Fibroblast of villous mesenchyme (primary cell): ENCODE measurements around the gene PSMC5. TPM values are rescaled to one million over a fixed set of nuclear protein-coding genes. Genes with fewer than 3 reads are reported as not detected.
A peak's percentile ranks its signal among the peaks of the same experiment; 100 is the strongest.
"Not testable (repeated sequence)": the region's sequence is repeated elsewhere in the genome, so short reads cannot be mapped to it uniquely, and the experiment has no call there.

ENCODE experiments used
- DNase-seq: peaks from one replicate; pipeline ENCODE4 v3.0.0-alpha.2; 2010; ENCODE audit warnings: low read depth
- H3K4me3 ChIP-seq: 2 replicates; pipeline ENCODE4 v1.5.1; 2011; ENCODE audit warnings: low read depth, mild to moderate bottlenecking, low read length
- total RNA-seq: library from RNA; depleted of rRNA; stranded (reverse); fragments of >200 nt; gene quantifications from 2 replicates; pipeline ENCODE4 v1.2.3, GENCODE V29; 2012
- TF ChIP-seq, protein P1 (sequence below): IDR thresholded peaks from 2 replicates; pipeline ENCODE4 v1.5.1; 2012; ENCODE audit warnings: low read depth, mild to moderate bottlenecking, low read length; ENCODE audit not compliant: insufficient read depth

The PSMC5 gene
- total RNA-seq, 1 donor = 42.7 TPM

GRCh38 chr17:63850401-63850800 is 23.2 kb downstream of the PSMC5 start:
- H3K4me3 ChIP-seq = no peak overlapping the region
- DNase-seq = no peak
- TF ChIP-seq, protein P1, sequence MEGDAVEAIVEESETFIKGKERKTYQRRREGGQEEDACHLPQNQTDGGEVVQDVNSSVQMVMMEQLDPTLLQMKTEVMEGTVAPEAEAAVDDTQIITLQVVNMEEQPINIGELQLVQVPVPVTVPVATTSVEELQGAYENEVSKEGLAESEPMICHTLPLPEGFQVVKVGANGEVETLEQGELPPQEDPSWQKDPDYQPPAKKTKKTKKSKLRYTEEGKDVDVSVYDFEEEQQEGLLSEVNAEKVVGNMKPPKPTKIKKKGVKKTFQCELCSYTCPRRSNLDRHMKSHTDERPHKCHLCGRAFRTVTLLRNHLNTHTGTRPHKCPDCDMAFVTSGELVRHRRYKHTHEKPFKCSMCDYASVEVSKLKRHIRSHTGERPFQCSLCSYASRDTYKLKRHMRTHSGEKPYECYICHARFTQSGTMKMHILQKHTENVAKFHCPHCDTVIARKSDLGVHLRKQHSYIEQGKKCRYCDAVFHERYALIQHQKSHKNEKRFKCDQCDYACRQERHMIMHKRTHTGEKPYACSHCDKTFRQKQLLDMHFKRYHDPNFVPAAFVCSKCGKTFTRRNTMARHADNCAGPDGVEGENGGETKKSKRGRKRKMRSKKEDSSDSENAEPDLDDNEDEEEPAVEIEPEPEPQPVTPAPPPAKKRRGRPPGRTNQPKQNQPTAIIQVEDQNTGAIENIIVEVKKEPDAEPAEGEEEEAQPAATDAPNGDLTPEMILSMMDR = no peak

- TF ChIP-seq, protein P1 = no peak
- H3K4me3 ChIP-seq = no peak overlapping the region
- DNase-seq = no peak
Observed at GRCh38 chr17:63853260-63853659, 26.0 kb downstream of the PSMC5 start.

GRCh38 chr17:63854709-63855108 is 27.5 kb downstream of the PSMC5 start:
- no peak for DNase-seq
- TF ChIP-seq, protein P1 = no peak
- no peak overlapping the region for H3K4me3 ChIP-seq

DNA sequence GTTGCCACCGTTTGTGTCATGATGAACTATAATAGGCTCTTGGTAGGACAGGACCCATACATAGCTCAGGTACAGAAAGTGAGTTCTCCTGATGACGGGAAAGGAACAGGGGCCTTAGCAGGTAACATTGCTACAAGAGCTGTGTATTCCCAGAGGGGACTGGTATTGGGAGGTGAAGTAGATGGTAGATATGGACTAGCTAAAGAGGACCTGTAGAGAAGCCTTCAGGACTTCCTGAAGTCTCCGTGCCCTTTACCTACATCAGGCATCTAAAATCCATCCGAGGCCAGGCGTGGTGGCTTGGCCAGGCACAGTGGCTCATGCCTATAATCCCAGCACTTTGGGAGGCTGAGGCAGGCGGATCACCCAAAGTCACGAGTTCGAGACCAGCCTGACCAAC is 28.0 kb downstream of the PSMC5 start:
- TF ChIP-seq, protein P1 = no peak
- H3K4me3 ChIP-seq = no peak overlapping the region

GRCh38 chr17:63856425-63856824 is 29.2 kb downstream of the PSMC5 start:
- not testable (repeated sequence) for H3K4me3 ChIP-seq, DNase-seq

More for the DNA sequence above, 28.0 kb downstream of the PSMC5 start:
- no peak for DNase-seq

GRCh38 chr17:63859257-63859656 is 32.0 kb downstream of the PSMC5 start:
- TF ChIP-seq, protein P1 = no peak
- H3K4me3 ChIP-seq = no peak overlapping the region
- no peak for DNase-seq

DNA sequence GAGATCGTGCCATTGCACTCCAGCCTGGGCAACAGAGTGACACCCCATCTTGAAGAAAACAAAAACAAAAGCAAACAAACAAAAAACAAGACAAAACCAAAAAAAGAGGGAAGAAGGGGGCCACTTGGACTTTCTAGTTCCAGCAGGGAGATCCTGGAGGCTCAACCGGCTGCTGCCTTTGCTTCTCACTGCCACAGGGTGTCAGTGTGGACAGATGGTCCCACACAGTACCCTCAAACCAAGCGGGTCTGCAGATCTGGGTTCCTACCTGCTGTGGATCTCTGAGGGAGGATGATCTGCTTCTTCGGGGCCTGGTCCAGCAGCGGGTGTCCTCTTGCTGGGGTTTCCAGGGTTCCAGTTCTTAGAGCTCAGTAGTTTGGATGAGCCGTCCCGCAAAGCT is 39.4 kb downstream of the PSMC5 start:
- TF ChIP-seq, protein P1 = peak; percentile 18
- DNase-seq = not testable (repeated sequence)

More for the DNA sequence above, 39.4 kb downstream of the PSMC5 start:
- not testable (repeated sequence) for H3K4me3 ChIP-seq
